Activated CD4-positive, alpha-beta T cell treated with anti-CD3 and anti-CD28 coated beads, Interleukin-2, amount 10 ng/mL, durations not matched to agents 7 days and 5 days (primary cell): ENCODE results near the gene CD300E. TPM values are rescaled to one million over a fixed set of nuclear protein-coding genes. Genes with fewer than 3 reads are reported as not detected.
A peak's percentile ranks its signal among the peaks of the same experiment; 100 is the strongest.

Source experiments
- CTCF ChIA-PET: fragments of 350-600 bp; sonication (Branson Sonifier 250); formaldehyde crosslinking; loops from one replicate; lab custom pipeline; 2021; ENCODE audit warnings: antibody characterized with exemption; lab: Charles Lee
- POLR2A ChIA-PET: fragments of 350-600 bp; sonication (Branson Sonifier 250); formaldehyde crosslinking; loops from one replicate; lab custom pipeline; 2021; ENCODE audit warnings: antibody characterized with exemption; lab: Charles Lee
- DNase-seq: peaks from one replicate; pipeline ENCODE4 v3.0.0-alpha.2; 2020
- H3K27ac Mint-ChIP-seq: one replicate; pipeline ENCODE4 v1.8.0; 2021; ENCODE audit warnings: mild to moderate bottlenecking, moderate library complexity, mixed read lengths
- H3K27me3 Mint-ChIP-seq: one replicate; pipeline ENCODE4 v1.8.0; 2021; ENCODE audit warnings: mixed read lengths
- H3K36me3 Mint-ChIP-seq: one replicate; pipeline ENCODE4 v1.8.0; 2021; ENCODE audit warnings: low read depth, mixed read lengths
- H3K4me1 Mint-ChIP-seq: one replicate; pipeline ENCODE4 v1.8.0; 2021; ENCODE audit warnings: mixed read lengths
- H3K4me3 Mint-ChIP-seq: one replicate; pipeline ENCODE4 v1.8.0; 2021; ENCODE audit warnings: mild to moderate bottlenecking, moderate library complexity, mixed read lengths
- H3K9me3 Mint-ChIP-seq: one replicate; pipeline ENCODE4 v1.8.0; 2021; ENCODE audit warnings: mixed read lengths
- total RNA-seq, 2 experiments: library from RNA; stranded (reverse); gene quantifications; one replicate each; pipeline ENCODE4 v1.2.3, GENCODE V29; 2021

Gene CD300E
- total RNA-seq, 2 experiments from 2014 or later = not detected

DNA sequence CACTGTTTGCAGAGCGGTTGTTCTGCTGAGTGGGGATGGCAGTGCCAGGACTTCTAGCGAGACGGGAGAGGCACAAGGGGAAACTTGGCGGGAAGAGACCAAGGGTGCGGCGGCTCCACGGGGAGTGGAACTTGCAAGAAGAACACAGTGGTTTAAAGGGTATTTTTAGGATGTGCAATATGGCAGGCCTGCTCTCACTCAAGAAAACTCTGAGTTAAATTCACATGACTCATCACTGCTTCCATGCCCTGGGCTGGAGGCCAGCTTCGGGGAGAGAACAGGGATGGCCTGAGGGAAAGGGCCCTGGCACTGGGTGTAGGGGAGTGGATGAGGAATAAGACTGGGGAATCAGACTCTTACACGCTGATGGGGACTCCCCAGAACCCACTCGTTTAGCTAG is 18.2 kb downstream of the CD300E start:
- peaks cover 25% of the 10 kb centered on the region for H3K27me3 Mint-ChIP-seq
- ChIA-PET POLR2A (no interaction called here), CTCF (no interaction called here)

DNA sequence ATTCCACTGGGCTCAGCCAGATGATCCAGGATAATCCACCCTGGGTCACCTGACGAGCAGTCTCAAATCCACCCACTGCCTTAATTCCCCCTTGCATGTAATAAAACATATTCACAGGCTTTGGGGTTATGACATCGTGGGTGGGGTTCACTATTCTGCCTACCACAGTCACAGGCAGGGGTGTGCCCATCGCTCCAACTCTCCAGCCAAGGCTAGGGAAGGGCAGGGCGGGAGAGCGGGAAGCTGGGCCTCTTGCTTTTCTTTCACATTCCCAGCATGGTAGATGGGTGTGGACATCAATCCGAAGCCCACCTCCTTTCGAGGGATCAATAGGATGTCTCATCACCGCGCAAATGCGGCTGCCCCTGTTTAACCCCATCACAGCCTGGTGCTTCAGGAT is 18.8 kb downstream of the CD300E start:
- Mint-ChIP-seq H3K9me3 (no peaks in the 10 kb centered on the region), H3K36me3 (no peaks in the 10 kb centered on the region), H3K4me1 (peaks cover 26% of the 10 kb centered on the region), H3K27ac (no peak overlapping the region), H3K4me3 (no peak overlapping the region), H3K27me3 (peaks cover 25% of the 10 kb centered on the region)
- CTCF ChIA-PET = no interaction called here
- DNase-seq = no peak
- POLR2A ChIA-PET = no interaction called here

More for the DNA sequence above, 18.2 kb downstream of the CD300E start:
- H3K36me3 Mint-ChIP-seq = no peaks in the 10 kb centered on the region
- no peak for DNase-seq
- no peak overlapping the region for H3K4me3 Mint-ChIP-seq
- peaks cover 26% of the 10 kb centered on the region for H3K4me1 Mint-ChIP-seq
- H3K27ac Mint-ChIP-seq = no peak overlapping the region
- no peaks in the 10 kb centered on the region for H3K9me3 Mint-ChIP-seq

DNA sequence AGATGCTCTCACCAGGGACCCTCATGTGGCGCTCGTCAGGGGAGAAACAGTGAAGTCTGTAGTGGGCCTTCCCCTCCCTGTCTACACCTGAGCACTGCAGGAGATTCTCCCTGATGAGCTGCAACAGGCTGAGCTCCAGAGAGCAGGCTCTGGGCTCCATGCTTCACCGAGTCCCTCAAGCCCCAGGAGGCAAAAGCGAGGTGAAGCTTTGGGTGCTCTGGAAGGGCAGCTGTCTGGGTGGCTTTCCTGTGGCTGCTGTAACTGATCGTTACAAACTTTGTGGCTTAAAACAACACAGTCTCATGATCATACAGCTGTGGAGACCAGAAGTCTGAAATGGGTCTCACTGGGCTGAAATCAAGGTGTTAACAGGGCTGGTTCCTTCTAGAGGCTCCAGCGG is 19.3 kb downstream of the CD300E start:
- CTCF ChIA-PET = interaction anchor here (0.6 to 1.2 kb wide), 2 partner anchors 236 to 1580 kb away, joined by 3 to 4 read pairs; partner anchors contain the start of gene GPR142
- Mint-ChIP-seq H3K27me3 (peaks cover 25% of the 10 kb centered on the region), H3K4me1 (peaks cover 30% of the 10 kb centered on the region), H3K4me3 (no peak overlapping the region), H3K9me3 (no peaks in the 10 kb centered on the region), H3K27ac (no peak overlapping the region), H3K36me3 (no peaks in the 10 kb centered on the region)
- POLR2A ChIA-PET = no interaction called here
- DNase-seq = no peak

DNA sequence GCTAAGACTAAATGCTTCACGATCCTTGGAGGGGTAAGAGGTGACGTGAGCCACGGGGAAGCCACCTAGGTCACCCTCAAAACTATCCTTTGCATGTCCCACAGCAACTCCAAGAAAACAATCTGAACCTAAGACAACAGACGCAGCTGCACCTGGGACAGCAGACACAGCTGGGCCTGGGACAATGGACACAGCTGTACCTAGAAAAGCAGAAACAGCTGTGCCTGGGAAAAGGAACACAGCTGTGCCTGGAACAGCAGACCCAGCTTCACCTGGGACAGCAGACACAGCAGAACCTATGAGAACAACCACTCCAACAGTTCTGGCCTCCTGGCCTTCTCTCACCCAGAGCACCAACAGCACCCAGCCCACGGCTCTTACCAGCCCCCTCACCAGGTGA is 19.8 kb downstream of the CD300E start:
- DNase-seq = no peak
- H3K9me3 Mint-ChIP-seq = no peaks in the 10 kb centered on the region
- no peak overlapping the region for H3K4me3 Mint-ChIP-seq
- H3K4me1 Mint-ChIP-seq = peaks cover 32% of the 10 kb centered on the region
- peaks cover 21% of the 10 kb centered on the region for H3K27me3 Mint-ChIP-seq
- CTCF ChIA-PET = interaction anchor here (0.6 to 1.6 kb wide), 4 partner anchors 47 to 1580 kb away, joined by 3 to 5 read pairs (median 4); partner anchors contain the start of gene GPR142
- POLR2A ChIA-PET = no interaction called here
- no peak overlapping the region for H3K27ac Mint-ChIP-seq
- no peaks in the 10 kb centered on the region for H3K36me3 Mint-ChIP-seq

DNA sequence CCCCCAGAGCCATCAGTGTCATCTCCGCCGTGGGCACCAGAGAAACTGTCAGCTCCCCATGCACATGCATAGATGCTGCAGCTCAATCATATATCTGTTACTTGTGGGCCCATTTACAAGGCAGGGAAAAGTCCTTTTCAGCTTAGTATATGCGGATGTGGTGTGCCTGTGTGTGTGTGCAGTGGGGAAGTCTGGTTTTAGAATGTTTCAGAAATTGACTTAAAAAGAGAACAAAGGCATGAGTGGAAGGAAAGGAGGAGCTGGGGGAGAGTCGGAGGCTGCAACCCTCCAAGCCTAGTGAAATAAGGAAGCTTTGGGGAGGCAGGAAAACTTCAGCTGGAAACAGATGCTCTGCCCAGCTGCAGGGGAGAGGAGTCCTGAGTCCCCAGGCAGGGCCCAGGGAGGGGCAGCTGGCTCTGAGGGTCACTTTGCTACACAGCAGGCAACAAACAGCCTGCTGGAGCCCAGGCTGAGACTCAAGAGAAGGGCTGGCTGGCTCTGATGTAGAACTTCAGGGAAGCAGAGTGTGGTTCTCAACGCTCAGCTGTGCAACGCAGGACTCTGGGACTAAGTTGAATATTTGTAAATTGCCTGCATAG is 20.4 kb downstream of the CD300E start:
- Mint-ChIP-seq H3K27ac (peak overlapping the region; percentile 51), H3K27me3 (peaks cover 22% of the 10 kb centered on the region), H3K9me3 (no peaks in the 10 kb centered on the region), H3K4me1 (peaks cover 37% of the 10 kb centered on the region), H3K4me3 (no peak overlapping the region), H3K36me3 (no peaks in the 10 kb centered on the region)
- ChIA-PET CTCF (interaction anchor here (0.9 to 1.6 kb wide), 6 partner anchors 20 to 235 kb away, joined by 3 to 5 read pairs (median 4); partner anchors contain the start of gene GPR142), POLR2A (no interaction called here)
- DNase-seq = peak; percentile 51

DNA sequence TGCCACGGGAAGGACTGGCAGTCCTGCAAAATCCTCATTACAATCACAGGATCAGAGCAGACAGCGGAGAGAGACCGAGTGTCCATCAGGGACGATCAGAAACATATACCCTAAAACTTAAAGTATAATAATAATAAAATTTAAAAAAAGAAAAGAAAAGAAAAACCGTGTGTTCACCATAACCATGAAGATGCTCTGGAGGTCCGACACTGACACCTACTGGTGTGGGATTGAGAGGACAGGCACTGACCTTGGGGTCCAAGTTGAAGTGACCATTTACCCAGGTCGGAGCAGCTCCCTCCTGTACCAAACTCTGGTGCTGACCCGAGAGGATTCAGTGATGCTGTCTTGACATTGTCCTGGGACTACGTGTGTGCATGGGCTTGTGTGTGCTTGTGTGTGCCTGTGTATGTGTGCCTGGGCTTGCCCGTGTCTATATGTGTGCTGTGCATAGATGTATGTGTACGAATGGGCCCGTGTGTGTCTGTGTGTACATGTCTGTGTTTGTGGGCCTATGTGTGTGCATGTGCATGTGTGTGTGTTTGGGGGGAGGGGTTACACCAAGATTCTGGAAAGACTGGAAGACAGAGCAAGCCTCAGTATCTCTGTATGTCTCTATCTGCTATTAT is 21.5 kb downstream of the CD300E start:
- Mint-ChIP-seq H3K4me3 (no peak overlapping the region), H3K36me3 (no peaks in the 10 kb centered on the region), H3K27me3 (peaks cover 16% of the 10 kb centered on the region), H3K9me3 (no peaks in the 10 kb centered on the region), H3K4me1 (peaks cover 42% of the 10 kb centered on the region), H3K27ac (no peak overlapping the region)
- CTCF ChIA-PET = interaction anchor here (1.0 to 1.6 kb wide), 4 partner anchors 9 to 134 kb away, joined by 3 to 5 read pairs (median 4); no protein-coding TSS in a partner anchor
- POLR2A ChIA-PET = no interaction called here
- DNase-seq = peak; percentile 51

DNA sequence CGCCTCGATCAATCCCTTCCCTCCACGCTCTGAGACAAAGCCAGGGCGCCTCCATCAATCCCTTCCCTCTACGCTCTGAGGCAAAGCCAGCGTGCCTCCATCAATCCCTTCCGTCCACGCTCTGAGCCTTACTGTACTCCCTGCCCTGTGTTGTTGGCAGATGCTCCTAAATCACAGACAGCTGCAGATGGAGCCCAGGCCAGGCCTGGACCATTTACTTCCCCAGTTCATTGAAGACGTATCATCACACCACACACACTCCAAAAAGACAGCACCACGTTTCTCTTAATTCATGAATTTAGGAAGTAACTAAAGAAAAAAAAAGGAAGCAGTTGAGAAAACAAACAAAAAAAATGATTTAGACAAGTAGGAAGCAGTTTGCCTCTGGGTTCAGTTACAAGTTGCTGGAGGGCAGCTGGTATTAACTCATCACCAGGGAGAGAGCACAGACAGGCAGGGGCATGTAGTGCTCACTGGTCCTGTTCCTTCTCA is 24.0 kb downstream of the CD300E start:
- Mint-ChIP-seq H3K9me3 (no peaks in the 10 kb centered on the region), H3K4me3 (no peak overlapping the region), H3K4me1 (peaks cover 42% of the 10 kb centered on the region), H3K27me3 (peaks cover 15% of the 10 kb centered on the region), H3K27ac (no peak overlapping the region), H3K36me3 (no peaks in the 10 kb centered on the region)
- ChIA-PET CTCF (interaction anchor here (0.6 kb wide), 1 partner anchor 79 kb away, joined by 3 read pairs; no protein-coding TSS in a partner anchor), POLR2A (no interaction called here)
- no peak for DNase-seq

DNA sequence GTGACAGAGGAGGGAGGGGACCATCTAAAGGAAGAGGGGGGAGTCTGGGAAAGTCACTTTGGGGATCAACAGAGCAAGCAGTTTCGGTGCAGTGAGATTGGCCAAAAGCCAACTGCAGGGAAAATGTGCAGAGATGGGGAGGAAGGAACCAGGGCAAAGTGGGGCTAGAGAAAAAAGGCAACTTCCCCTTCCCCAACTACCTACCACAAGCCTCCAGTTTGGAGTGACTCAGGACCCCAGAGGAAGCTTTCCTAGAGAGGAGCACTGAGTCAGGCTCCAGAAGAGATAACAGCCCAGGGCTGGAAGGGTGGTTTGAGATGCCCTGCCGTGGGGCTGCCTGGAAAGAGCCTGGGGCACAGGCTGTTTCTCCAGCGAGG is 24.5 kb downstream of the CD300E start:
- H3K27me3 Mint-ChIP-seq = peaks cover 15% of the 10 kb centered on the region
- H3K36me3 Mint-ChIP-seq = no peaks in the 10 kb centered on the region
- ChIA-PET CTCF (no interaction called here), POLR2A (no interaction called here)
- H3K9me3 Mint-ChIP-seq = no peaks in the 10 kb centered on the region
- DNase-seq = no peak
- H3K4me1 Mint-ChIP-seq = peaks cover 41% of the 10 kb centered on the region
- peak overlapping the region; percentile 69 for H3K27ac Mint-ChIP-seq
- H3K4me3 Mint-ChIP-seq = no peak overlapping the region

DNA sequence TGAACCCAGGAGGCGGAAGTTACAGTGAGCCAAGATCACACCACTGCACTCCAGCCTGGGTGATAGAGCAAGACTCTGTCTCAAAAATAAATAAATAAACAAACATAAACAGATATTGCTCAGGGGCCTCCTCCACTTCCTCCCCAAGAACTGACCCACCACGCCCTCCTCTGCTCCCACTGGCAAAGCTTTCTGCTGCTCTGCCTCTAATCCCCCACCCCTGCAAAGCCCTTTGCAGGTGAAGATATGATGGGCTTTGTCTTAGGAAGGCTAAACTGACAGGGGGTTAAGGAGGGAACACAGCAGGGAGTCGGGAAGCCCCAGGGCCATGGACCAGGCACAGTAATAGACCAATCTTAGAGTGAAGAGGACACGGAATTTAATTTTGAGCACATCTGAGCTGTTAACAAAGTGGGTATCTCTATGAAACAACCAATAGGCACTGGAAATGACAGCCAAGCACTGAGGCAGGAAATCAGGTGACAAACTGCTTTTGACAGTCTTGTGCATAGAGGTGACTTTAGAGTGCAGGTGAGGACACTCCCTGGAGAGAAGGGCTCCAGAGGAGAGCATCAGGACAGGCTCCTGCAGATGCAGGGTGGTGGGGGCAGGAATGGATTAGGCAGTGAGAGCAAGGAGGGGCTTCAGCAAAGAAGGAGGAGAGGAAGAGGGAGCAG is 25.1 kb downstream of the CD300E start:
- Mint-ChIP-seq H3K4me3 (no peak overlapping the region), H3K36me3 (no peaks in the 10 kb centered on the region), H3K27me3 (peaks cover 15% of the 10 kb centered on the region), H3K4me1 (peaks cover 35% of the 10 kb centered on the region), H3K27ac (peak overlapping the region; percentile 69), H3K9me3 (no peaks in the 10 kb centered on the region)
- ChIA-PET POLR2A (no interaction called here), CTCF (no interaction called here)
- DNase-seq = no peak

DNA sequence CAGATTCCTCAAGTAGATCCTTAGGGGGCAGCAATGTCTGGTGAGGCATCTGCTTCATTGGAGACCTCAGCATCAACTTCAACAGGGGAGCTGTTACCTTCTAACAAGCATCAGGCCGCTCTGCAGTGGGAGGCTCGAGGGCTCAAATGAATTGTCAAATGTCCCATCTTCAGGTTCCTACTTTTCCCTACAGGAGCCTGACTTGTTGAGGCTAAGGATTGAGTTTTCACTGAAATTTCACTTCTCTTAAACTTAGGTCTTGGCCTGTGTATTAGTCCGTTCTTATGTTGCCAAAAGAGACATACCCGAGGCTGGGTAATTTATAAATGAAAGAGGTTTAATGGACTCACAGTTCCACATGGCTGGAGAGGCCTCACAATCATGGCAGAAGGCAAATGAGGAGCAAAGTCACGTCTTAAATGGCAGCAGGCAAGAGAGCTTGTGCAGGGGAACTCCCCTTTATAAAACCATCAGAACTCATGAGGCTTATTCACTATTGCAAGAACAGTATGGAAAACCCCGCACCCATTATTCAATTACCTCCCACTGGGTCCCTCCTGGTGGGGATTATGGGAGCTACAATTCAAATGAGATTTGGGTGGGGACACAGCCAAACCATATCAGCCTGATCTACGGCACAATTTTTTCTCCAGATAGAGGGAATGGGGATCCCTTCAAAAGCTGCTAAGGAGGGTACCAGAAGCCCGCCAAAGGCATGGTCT is 26.3 kb downstream of the CD300E start:
- Mint-ChIP-seq H3K9me3 (no peaks in the 10 kb centered on the region), H3K27ac (no peak overlapping the region), H3K4me3 (no peak overlapping the region), H3K36me3 (no peaks in the 10 kb centered on the region), H3K4me1 (peaks cover 32% of the 10 kb centered on the region), H3K27me3 (peaks cover 11% of the 10 kb centered on the region)
- CTCF ChIA-PET = interaction anchor here (1.2 kb wide), 1 partner anchor 27 kb away, joined by 3 read pairs; no protein-coding TSS in a partner anchor
- no peak for DNase-seq
- POLR2A ChIA-PET = interaction anchor here (0.7 kb wide), 1 partner anchor 9 kb away, joined by 3 read pairs; no protein-coding TSS in a partner anchor

DNA sequence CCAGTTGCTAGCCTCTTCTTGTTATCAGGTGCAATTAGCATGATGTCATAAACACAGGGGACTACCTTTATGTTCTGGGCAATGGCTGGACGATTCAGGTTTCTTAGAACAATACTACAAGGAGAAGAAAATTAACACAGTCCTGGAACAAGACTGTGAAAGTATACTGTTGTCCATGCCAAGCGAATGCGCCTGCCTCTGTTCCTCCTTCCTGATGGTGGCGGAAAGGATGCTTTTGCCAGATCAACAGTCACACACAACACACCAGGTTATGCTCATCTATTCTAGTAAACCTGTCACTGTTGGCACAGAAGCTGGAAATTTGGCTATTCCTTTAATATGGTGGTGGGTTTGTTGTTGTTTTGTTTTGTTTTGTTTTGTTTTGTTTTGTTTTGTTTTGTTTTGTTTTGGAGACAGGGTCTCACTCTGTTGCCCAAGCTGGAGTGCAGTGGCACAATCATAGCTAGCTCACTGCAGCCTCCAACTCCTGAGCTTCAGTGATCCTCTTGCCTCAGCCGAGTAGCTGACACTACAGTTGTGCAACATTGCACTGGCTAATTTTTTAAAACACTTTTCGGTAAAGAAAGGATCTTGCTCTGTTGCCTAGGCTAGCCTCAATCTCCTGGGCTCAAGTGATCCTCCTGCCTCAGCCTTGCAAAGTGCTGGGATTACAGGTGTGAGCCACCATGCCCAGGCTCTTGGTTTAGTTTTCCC is 28.3 kb downstream of the CD300E start:
- Mint-ChIP-seq H3K4me1 (peaks cover 33% of the 10 kb centered on the region), H3K4me3 (no peak overlapping the region), H3K36me3 (no peaks in the 10 kb centered on the region), H3K9me3 (no peaks in the 10 kb centered on the region), H3K27me3 (peaks cover 7% of the 10 kb centered on the region), H3K27ac (no peak overlapping the region)
- CTCF ChIA-PET = interaction anchor here (1.0 kb wide), 2 partner anchors 28 to 29 kb away, joined by 3 to 4 read pairs; partner anchors contain the start of gene CD300H
- POLR2A ChIA-PET = no interaction called here
- DNase-seq = no peak
